GM12892 (cell line): ENCODE data around the gene MROH9.

ENCODE experiments used
- POLR2A ChIP-seq: IDR thresholded peaks from 2 replicates; pipeline ENCODE4 v1.6.1; 2011; ENCODE audit warnings: low read depth, low read length, control low read depth
- TAF1 ChIP-seq: IDR thresholded peaks from 2 replicates; pipeline ENCODE4 v1.6.1; 2011; ENCODE audit warnings: low read depth, mild to moderate bottlenecking, control low read depth, low read length, borderline replicate concordance

GRCh38 chr1:171107969-171108368, 172.6 kb downstream of the MROH9 start:
- no peak for TF ChIP-seq TAF1
- no peak for TF ChIP-seq POLR2A
